GM12872 (cell line): Measurements from ENCODE around the gene TMEM187.

ENCODE experiments used
- CTCF ChIP-seq: IDR thresholded peaks from 3 replicates; pipeline ENCODE4 v1.5.1; 2011; ENCODE audit warnings: low read depth, mild to moderate bottlenecking, low read length, moderate library complexity; ENCODE audit not compliant: insufficient read depth

TMEM187 gene

GRCh38 chrX:153931748-153932147 is 40.8 kb upstream of the TMEM187 start:
- no peak for TF ChIP-seq CTCF

- TF ChIP-seq CTCF, result no peak
Observed at GRCh38 chrX:153932220-153932915, 40.2 kb upstream of the TMEM187 start.

- TF ChIP-seq CTCF, result no peak
Observed at GRCh38 chrX:153933748-153934147, 38.8 kb upstream of the TMEM187 start.

- TF ChIP-seq CTCF, result no peak
Observed at GRCh38 chrX:153934148-153934761, 38.3 kb upstream of the TMEM187 start.

GRCh38 chrX:153934762-153935325 is 37.7 kb upstream of the TMEM187 start, which contains the start of gene NAA10:
Gene NAA10, minus strand, starts transcription at chrX:153935037. Its CDS starts 133 bp downstream, at chrX:153934904.
- TF ChIP-seq CTCF, result no peak

GRCh38 chrX:153935326-153935851 is 37.2 kb upstream of the TMEM187 start:
- TF ChIP-seq CTCF, result no peak

- TF ChIP-seq CTCF, result no peak
Observed at GRCh38 chrX:153937056-153937455, 35.5 kb upstream of the TMEM187 start.
